NCI-H2081 (cell line): ENCODE data around the gene LRPAP1.

Source experiments
- DNase-seq, 2 experiments: peaks; one replicate each; lab custom pipeline; 2025; lab: John Stamatoyannopoulos, UW

The LRPAP1 gene

GRCh38 chr4:3485011-3485791 lies 47.0 kb downstream of the LRPAP1 start:
- no peak for DNase-seq

DNA sequence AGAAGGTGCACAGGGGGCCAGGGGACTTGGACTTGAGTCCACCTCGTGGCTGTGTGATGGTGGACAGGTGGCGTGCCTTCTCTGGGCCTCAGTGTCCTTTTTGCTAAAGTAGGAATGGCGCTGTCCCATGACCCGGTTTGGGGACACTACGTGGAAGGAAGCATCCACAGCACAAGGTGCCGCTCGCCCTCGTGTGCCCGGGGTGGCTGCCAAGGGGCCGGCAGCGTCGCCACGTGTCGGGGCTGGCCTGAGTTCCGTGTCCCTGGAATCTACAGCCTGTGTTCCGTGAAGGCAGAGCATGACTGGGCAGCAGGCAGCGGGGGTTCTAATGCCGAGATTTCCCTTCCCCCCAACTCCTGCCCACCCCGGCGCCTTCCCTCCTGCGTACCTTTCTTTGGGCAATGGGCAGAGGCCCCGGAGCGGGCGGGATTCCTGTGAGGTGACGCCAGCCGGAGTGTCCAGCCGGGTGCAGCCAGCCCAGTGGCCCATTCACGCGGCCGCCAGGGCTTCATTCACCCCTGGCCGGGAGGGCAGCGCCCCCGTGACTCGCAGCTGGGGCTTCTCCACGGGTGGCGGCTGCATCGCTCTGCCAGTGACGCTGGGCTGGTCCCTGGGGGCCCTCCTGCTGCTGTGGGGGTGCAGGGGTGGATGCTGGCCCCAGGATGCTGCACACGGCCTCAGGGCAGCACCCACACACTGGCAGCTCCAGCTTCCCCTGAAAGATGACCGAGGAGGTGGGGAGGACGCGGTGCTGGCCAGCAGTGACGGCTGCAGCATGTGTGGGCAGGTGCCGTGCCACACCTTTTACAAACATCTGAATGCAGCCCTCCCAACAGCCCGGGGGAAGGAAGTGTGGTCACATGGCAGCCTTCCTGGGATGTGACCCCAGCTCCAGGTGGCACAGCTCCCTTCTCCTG lies 47.9 kb downstream of the LRPAP1 start:
- DNase-seq, result peak; percentile 29 to 59

DNA sequence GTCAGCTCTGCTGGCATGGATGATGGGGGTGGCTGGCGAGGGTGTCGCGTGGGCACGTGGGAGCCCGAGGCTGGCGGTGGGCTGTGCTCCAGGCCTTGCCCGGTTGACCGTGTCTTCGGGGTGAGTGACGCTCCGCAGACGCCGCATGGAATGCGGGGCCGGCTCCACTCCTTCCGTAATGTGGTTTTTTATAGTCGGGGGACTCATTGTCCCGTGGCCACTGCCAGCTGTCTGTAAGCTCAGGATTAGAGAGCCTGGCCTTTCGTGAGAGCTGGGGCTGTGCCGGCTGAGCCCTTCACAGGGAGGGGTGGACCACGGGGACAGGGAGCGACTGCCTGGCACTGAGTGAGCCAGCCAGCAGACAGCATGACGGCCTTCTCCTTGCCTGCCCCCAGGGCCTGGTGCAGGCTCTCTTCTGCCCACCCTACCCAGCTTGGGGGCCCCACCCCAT lies 48.7 kb downstream of the LRPAP1 start:
- DNase-seq, result no peak

- no peak for DNase-seq
Observed at GRCh38 chr4:3482707-3483106, 49.5 kb downstream of the LRPAP1 start.

DNA sequence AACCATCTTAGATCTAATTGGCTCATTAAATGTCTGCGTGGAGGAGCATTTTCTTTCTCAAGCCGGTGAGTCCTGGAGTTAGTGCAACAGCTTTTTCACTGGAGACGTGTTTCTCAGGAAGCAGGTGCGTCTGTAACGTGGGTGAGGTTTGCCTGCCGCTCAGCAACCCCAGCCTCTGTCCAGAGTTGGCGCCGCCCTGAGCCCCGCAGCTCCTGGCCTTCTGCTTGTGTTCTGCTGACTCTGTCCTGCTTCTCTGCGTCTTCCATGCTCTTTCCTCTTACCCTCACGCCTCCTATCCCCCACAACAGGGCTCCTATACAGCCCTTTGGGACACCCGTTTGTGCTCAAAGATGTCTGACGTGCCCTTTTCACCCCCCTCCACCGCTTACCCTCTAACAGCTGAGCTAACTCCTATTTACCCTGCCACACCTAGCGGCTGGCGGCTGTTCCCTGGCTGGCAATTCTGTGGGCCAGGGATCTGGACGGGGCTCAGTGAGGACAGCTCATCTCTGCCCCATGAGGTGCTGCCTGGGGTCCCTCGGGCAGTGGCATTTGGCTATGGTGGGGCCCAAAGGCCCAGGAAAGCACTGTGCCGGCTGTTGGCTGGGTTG lies 50.3 kb downstream of the LRPAP1 start:
- DNase-seq, result no peak

- DNase-seq, result peak in 1 of 2 experiments; percentile 61
Observed at GRCh38 chr4:3481113-3481531, 51.1 kb downstream of the LRPAP1 start.

DNA sequence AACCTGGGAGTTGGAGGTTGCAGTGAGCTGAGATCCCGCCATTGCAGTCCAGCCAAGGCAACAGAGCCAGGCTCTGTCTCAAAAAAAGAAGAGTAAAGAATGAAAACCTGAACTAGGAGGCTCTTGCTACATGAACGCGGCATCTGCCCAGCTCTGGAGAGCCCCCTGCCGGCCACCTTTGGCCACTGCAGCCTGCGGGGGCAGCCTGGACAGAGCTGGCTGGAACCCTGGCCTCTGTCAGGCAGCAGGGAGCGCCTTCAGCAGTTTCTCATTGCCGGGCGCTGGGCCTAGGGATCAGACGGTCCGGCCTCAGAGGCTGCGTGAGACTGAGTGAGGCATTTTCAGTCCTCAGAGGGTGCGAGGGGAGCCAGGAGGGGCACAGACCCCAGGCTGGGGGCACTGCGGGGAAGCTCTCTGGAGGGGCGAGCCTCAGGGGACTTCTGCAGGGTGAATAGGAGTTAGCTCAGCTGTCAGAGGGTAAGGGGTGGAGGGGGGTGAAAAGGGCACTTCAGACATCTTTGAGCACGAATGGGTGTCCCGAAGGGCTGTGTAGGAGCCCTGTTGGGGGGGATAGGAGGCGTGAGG lies 51.6 kb downstream of the LRPAP1 start:
- DNase-seq, result peak; percentile 65 to 69

- DNase-seq, result no peak
Observed at GRCh38 chr4:3479358-3480101, 52.7 kb downstream of the LRPAP1 start.

- DNase-seq, result no peak
Observed at GRCh38 chr4:3478446-3479357, 53.5 kb downstream of the LRPAP1 start.

DNA sequence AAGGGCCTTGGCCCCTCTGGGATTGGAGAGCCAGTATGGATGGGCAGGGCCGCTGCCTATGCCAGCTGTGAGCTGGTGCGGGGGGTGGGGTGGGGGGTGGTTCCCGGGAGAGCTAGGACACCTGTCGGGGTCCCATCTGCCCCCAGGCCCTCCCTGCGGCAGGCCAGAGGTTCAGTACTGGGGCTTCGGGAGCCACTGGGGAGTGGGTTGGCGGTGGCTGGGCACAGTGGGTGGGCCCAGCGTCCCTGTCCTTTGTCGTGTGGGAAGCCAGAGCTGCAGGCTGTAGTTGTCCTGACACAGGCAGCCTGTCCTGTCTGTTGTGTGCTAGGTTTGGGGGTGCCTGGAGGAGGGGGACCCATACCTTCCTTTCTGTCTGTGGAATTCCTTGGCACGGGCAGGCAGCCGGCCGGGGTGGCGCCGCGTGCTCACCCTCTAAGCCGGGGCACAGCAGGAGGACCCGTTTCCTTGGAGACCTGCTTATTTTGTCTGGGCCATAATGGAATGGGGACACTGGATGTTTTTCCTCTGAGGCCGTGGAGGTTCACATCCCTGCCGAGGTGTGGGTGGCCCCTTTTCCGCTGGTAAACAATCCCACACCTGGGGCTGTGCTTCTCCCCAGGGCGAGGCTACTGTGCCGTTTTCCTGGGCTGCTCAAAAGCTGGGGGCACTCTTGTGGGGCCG lies 54.3 kb downstream of the LRPAP1 start:
- no peak for DNase-seq

- no peak for DNase-seq
Observed at GRCh38 chr4:3476936-3477749, 55.1 kb downstream of the LRPAP1 start.

DNA sequence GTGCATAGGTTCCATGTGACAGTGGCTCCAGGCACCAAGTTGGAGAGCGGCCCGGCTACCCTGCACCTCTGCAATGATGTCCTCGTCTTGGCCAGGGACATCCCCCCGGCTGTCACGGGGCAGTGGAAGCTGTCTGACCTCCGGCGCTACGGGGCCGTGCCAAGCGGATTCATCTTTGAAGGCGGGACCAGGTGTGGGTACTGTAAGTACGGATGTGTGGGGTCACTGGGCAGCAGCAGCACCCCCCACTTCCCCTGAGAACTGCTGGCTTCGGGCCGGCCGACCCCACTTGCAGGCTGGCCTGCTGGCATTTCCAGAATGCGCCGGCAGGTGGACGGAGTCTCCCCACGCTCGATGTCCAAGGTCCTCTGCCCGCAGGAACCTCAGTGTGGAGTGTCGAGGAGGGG lies 55.9 kb downstream of the LRPAP1 start:
- no peak for DNase-seq

DNA sequence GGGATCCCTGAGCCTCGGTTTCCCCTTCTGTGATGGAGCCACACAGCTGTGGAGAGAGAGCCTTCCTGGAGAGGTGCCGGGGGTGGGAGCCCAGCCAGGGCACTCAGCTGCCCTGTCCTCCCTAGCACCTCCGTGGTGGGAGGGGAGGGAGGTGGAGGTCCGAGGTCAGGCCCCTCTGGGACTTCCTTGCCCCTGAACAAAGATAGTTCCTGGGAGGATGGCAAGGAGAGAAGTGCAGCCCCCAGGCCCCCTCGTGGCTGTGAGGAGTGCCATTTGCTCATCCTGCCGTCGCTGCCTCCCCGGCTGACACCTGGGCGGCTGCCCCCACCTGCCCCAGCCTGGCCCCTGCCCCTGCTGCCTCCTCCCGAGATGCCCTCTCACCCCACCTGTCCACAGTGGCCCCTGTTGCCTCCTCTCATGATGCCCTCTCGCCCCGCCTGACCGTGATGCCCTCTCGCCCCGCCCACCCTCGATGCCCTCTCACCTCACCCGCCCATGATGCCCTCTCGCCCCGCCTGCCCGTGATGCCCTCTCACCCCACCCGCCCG lies 56.4 kb downstream of the LRPAP1 start:
- DNase-seq, result no peak

GRCh38 chr4:3475041-3475712 lies 57.0 kb downstream of the LRPAP1 start:
- no peak for DNase-seq

GRCh38 chr4:3473996-3474765 lies 58.0 kb downstream of the LRPAP1 start:
- no peak for DNase-seq

DNA sequence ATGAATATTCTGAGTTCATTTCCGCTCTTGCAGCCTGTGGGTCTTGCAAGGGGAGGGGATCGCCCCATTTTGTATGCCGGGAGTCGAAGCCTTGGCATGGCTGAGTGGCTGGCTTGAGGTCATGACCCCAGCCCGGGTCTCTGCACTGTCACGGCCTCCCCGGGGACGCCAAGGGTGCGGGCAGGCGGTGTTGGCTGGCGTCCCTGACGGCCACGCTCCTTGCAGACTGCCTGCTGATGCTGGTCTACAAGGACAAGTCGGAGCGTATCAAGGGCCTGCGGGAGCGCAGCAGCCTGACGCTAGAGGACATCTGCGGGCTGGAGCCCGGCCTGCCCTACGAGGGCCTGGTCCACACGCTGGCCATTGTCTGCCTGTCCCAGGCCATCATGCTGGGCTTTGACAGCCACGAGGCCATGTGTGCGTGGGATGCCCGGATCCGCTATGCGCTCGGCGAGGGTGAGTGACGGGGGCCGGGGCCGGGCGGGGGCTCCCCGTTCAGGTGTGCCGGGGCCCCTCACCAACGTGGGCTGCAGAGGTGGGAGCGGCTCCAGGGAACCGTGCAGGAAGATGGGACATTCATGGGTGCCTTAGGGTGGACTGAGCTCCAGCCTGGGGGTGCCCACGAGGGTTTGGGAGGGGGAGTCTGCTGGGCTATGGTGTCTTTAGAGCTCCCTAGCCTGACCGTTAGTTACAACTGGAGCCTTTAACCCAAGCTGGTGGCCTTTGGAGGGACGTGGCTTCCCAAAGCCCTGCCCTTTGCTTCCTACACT lies 58.9 kb downstream of the LRPAP1 start:
- no peak for DNase-seq
